Body of pancreas (tissue), 4 donors: ENCODE measurements around the gene SLN.

Experiments used
- CTCF ChIP-seq, 7 experiments: fragments of 450-650 bp in 4 of 7; fragments of 200-600 bp in 3 of 7; sonication (generic) in 3 of 7; IDR thresholded peaks; one replicate each; pipeline ENCODE4 v1.5.1; 2016 to 2019; ENCODE audit warnings: antibody characterized with exemption in 7 of 7
- POLR2A ChIP-seq, 3 donors: fragments of 450-650 bp; IDR thresholded peaks; one replicate each; pipeline ENCODE4 v1.6.1; 2016; ENCODE audit warnings: antibody characterized with exemption in 3 of 3, mild to moderate bottlenecking in 2 of 3

- TF ChIP-seq CTCF (IDR thresholded peaks at IDR 0.05): no peak
- no peak for TF ChIP-seq POLR2A (IDR thresholded peaks at IDR 0.05)
Measured at GRCh38 chr11:107719557-107720302, 7.9 kb upstream of the SLN start.
